ENCODE results near the gene FUT4.
"Not testable (repeated sequence)": the region's sequence is repeated elsewhere in the genome, so short reads cannot be mapped to it uniquely, and the experiment has no call there.

Gene FUT4

DNA sequence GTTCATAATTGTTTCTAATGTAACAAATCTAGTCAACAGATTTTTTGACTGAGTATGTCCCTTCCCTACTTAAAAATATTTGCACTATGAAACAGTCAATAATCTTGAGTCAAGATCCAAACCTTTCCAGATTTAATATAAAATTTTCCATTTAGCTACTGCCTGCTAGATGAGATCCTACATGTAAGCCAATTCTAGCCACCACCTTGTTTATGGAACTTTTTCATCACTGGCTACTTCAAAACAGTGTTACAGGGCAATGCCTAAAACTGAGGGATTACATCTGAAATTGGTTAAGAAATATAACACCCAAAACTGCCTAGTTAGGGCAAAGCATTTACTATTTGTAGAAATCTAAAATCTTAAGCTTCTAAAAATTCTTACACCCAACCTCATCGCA, 10.5 kb upstream of the FUT4 start:
- DNase-seq: no peak

GRCh38 chr11:94533696-94534630, 9.8 kb upstream of the FUT4 start:
- no peak for DNase-seq

- DNase-seq: no peak
These were observed 7.3 kb upstream of the FUT4 start for GRCh38 chr11:94536386-94536785.

- peak; percentile 78 for DNase-seq
These were observed 6.6 kb upstream of the FUT4 start for GRCh38 chr11:94537031-94537600.

GRCh38 chr11:94539420-94539819, 4.3 kb upstream of the FUT4 start:
- no peak for DNase-seq

GRCh38 chr11:94544646-94545263, 1.0 kb downstream of the FUT4 start:
- no peak for DNase-seq

GRCh38 chr11:94545264-94546161, 1.8 kb downstream of the FUT4 start:
- DNase-seq: no peak

- DNase-seq: no peak
These were observed 2.4 kb downstream of the FUT4 start for GRCh38 chr11:94546162-94546470.

DNA sequence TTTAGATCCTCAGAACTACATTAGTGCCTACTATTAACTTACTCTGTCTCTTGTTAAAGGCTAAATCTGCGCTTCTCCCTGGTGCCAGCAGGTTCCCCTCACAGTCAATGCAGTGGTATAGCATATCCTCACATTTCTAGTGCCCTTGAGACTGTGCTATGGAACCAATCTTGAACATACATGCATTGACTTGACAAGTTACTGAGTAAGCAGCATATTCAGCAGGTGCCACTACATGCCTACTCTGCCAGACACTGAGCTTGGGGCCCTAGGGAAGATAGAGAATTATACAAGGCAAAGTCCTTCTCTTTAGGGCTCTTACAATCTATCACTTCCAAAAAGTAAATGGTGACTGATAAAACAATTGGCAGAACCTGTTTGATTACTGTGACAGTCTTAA, 3.2 kb downstream of the FUT4 start:
- DNase-seq: no peak

- no peak for DNase-seq
These were observed 5.4 kb downstream of the FUT4 start for GRCh38 chr11:94549146-94549545.

DNA sequence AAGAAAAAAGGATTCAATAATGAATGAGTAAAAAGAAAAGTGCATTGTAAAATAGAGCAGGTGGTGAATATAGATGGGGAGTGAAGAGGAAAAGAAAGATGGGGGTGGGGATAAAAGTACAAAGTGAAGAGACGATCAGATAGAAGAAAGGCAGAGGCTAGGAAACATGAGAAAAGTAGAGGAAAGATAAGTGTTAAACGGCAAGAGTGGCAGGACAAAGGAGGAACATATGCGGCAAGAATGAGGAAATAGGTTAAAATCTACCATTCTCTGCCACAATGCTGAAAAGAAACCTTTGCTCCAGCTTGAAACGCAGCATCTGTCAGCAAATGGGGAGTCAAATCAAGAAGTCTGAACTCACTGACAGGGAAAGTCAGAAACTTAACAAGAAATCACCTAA, 6.8 kb downstream of the FUT4 start:
- DNase-seq: no peak

DNA sequence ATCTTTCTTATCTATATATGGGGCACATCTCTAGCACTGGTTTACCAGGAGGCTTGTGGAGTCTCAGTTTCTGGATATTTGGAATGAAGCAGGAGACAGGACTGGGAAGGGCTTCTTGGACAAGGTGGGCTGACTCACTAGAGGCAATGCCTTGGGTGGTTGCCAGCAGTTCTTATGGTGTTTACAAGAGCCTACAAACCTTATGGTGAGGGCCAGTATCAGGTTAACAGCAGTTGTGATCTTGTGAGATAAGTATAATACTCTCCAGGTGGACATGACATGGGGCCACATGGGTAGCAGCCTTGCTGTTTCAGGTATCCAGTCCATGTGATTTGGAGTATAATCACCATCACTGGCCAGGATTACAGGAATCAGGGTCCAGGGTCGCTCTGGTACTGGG, 10.2 kb downstream of the FUT4 start:
- peak; percentile 63 for DNase-seq

- not testable (repeated sequence) for DNase-seq
These were observed 12.1 kb downstream of the FUT4 start for GRCh38 chr11:94555752-94556329.

DNA sequence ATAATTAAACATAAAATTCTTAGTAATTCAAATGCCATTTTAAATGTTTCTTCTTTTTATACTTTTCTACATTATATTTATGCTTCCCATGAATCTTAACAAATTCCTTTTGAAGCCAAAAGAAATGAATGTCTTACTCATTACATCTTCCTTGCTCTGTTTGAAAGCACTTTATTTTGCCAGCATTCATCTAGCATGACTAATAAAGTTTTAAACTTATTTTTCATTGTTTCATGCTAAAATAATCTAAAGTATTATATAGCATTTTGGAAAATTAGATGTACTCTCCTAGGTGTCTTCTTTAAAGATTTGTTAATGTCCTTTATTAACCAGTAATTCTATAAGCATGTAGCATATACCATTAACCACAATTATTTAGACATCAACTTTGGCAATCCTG, 13.7 kb downstream of the FUT4 start:
- peak; percentile 61 for DNase-seq

DNA sequence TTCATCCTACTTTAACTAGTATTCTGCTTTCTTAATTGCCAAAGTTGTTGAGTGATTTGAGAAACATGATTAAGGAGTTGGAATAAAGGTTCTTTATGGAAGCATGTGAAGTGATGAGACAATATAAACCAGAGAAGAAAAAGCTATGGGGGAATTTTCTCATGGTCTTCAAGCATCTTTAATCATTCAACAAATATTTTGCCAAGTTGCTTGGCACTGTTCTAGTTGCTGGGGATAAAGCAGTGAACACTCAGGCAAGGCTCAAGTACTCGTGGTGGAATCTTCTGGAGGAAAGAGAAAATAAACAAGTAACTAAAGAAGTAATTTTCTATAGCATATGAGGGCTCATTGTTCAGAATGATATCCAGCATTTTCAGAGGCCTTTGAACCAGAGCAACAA, 14.3 kb downstream of the FUT4 start:
- peak; percentile 48 for DNase-seq

- no peak for DNase-seq
These were observed 14.7 kb downstream of the FUT4 start for GRCh38 chr11:94558468-94558867.

DNA sequence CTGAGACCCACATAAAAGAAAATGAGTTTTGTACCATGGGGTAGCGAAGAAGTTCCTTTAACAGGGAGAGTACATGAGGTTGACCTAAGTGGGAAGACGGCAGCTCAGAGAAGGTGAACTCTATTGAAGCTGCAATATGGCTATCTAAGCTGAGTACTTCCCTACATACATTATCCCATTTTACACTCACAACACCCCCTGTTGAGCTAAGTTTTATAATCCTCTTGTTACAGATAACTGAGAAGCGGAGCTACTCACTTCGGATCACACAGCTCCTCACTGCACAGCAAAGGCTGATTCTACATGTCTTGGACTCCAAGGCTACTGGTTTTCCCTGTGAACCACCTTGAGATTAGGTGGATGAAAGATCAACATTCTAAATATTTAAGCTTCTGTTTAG, 15.2 kb downstream of the FUT4 start:
- no peak for DNase-seq

- DNase-seq: no peak
These were observed 15.6 kb downstream of the FUT4 start for GRCh38 chr11:94559361-94559760.

GRCh38 chr11:94560834-94561233, 17.1 kb downstream of the FUT4 start:
- no peak for DNase-seq

DNA sequence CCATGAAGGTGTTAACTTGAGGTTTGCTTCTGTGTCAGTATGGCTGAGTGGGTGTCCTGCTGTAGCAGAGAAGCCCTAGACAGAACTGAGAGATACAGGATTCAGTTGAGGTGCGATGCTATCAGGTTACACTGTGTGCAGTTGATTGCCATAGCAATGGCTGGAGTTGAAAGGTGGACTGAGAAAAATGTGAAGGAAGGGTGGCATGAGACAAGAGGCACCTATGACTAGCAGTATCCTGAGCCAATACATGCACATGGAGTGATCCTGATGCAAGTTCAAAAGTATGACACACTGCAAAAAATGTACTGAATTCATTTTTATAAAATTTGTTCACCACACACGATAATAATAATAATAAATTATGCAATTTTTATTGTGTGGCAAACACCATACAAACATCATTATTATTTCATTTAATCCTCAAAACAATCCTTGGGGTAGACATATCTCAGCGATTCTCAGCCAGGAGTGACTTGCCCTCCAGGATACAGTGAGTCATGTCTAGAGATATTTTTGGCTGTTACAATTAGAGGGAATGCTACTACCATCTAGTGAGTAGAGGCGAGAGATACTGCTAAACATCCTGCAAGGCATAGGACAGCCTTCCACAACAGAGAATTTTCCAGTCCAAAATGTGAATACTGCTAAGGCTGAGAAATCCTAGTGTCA, 19.6 kb downstream of the FUT4 start:
- peak; percentile 73 for DNase-seq

DNA sequence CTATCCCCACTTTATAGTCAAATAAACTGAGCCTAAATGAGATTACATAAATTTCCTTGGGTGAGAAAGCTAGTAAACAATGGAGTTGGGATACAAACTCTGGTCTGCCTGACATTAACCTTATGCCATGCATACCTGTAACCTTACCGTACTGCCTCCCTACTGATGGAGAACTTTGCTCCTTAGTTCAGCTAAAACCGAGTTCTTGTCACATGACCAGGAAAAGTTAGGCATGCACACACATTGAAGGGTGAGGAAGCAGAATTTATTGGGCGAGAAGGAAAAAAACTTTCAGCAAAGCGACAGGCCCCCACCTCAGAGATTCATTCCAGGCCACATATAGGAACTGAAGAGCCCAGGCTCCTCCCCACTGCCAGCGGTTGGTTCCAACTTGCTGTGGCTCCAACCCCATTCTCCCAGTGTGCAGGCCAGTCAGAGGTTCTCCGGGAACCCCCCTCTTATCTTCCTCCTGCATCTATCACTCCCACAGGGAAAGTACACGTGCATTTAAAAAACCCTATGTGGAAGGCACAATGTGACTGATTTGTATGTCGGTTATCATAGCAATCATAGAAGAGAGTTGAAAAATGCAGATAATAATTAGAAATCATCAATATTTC, 20.2 kb downstream of the FUT4 start:
- no peak for DNase-seq

Data from fibroblast of skin of abdomen (primary cell).